DMS153 treated with DMSO at 0.1 percent for 48 hours (cell line): Measurements from ENCODE around the gene ADPRHL1.
"Not testable (repeated sequence)": the region's sequence is repeated elsewhere in the genome, so short reads cannot be mapped to it uniquely, and the experiment has no call there.

Experiments used
- DNase-seq: peaks from one replicate; lab custom pipeline; 2025; ENCODE audit not compliant: unreplicated experiment; lab: John Stamatoyannopoulos, UW

Gene ADPRHL1

GRCh38 chr13:113373811-113374485 is 79.3 kb downstream of the ADPRHL1 start:
- no peak for DNase-seq

GRCh38 chr13:113371701-113372100 is 81.6 kb downstream of the ADPRHL1 start:
- DNase-seq, result not testable (repeated sequence)

- DNase-seq, result no peak
Observed at GRCh38 chr13:113371061-113371460, 82.2 kb downstream of the ADPRHL1 start.

- no peak for DNase-seq
Observed at GRCh38 chr13:113369881-113370280, 83.4 kb downstream of the ADPRHL1 start.

- DNase-seq, result no peak
Observed at GRCh38 chr13:113369189-113369588, 84.1 kb downstream of the ADPRHL1 start.

- not testable (repeated sequence) for DNase-seq
Observed at GRCh38 chr13:113368353-113368752, 84.9 kb downstream of the ADPRHL1 start.

GRCh38 chr13:113367771-113368170 is 85.5 kb downstream of the ADPRHL1 start:
- DNase-seq, result no peak

GRCh38 chr13:113367020-113367560 is 86.2 kb downstream of the ADPRHL1 start:
- no peak for DNase-seq

- DNase-seq, result no peak
Observed at GRCh38 chr13:113365971-113366588, 87.2 kb downstream of the ADPRHL1 start.

GRCh38 chr13:113365583-113365970 is 87.7 kb downstream of the ADPRHL1 start:
- no peak for DNase-seq

GRCh38 chr13:113364901-113365582 is 88.2 kb downstream of the ADPRHL1 start:
- no peak for DNase-seq

GRCh38 chr13:113364311-113364889 is 88.9 kb downstream of the ADPRHL1 start:
- no peak for DNase-seq

GRCh38 chr13:113361406-113361805 is 91.9 kb downstream of the ADPRHL1 start:
- DNase-seq, result no peak

- DNase-seq, result no peak
Observed at GRCh38 chr13:113360446-113360845, 92.8 kb downstream of the ADPRHL1 start.

- no peak for DNase-seq
Observed at GRCh38 chr13:113359571-113359970, 93.7 kb downstream of the ADPRHL1 start.

GRCh38 chr13:113358653-113359190 is 94.6 kb downstream of the ADPRHL1 start:
- DNase-seq, result no peak

- DNase-seq, result no peak
Observed at GRCh38 chr13:113357529-113357928, 95.8 kb downstream of the ADPRHL1 start.

- no peak for DNase-seq
Observed at GRCh38 chr13:113356596-113356995, 96.7 kb downstream of the ADPRHL1 start.

GRCh38 chr13:113355621-113356020 is 97.7 kb downstream of the ADPRHL1 start:
- DNase-seq, result no peak

- no peak for DNase-seq
Observed at GRCh38 chr13:113354831-113355610, 98.3 kb downstream of the ADPRHL1 start.

- DNase-seq, result no peak
Observed at GRCh38 chr13:113353254-113353653, 100.0 kb downstream of the ADPRHL1 start.
